GM12878 (cell line): ENCODE data around the gene PPFIA4.

ENCODE experiments used
- CTCF ChIP-seq, 3 experiments: IDR thresholded peaks in 2 of 3; conservative IDR thresholded peaks in 1 of 3; 2 replicates each; pipeline ENCODE4 v1.5.1; 2011; ENCODE audit warnings: low read depth in 3 of 3, low read length in 3 of 3, mild to moderate bottlenecking in 3 of 3, control low read depth in 2 of 3, moderate library complexity in 2 of 3, inconsistent platforms in 1 of 3, mixed read lengths in 1 of 3; ENCODE audit not compliant: control insufficient read depth in 2 of 3, insufficient read depth in 1 of 3; ENCODE audit errors: extremely low read depth in 1 of 3
- DPF2 ChIP-seq: fragments of 450-650 bp; IDR thresholded peaks from 2 replicates; pipeline ENCODE4 v1.6.1; 2017; ENCODE audit warnings: mild to moderate bottlenecking
- NR2C1 ChIP-seq: fragments of 450-650 bp; IDR thresholded peaks from 2 replicates; pipeline ENCODE4 v1.6.1; 2017; ENCODE audit warnings: antibody characterized with exemption, mild to moderate bottlenecking, moderate library complexity
- NR2C2 ChIP-seq: IDR thresholded peaks from 2 replicates; pipeline ENCODE4 v1.6.1; 2011; ENCODE audit warnings: borderline replicate concordance, low read depth; ENCODE audit not compliant: control insufficient read depth, insufficient read length

- TF ChIP-seq NR2C2 (no peak), NR2C1 (no peak), CTCF (IDR thresholded peaks at IDR 0.05 in 2 of 3, conservative IDR thresholded peaks at IDR 0.05 in 1 of 3; ENCODE audit: control insufficient read depth in 2 of 3, extremely low read depth in 1 of 3, insufficient read depth in 1 of 3, low read depth in 3 of 3, low read length in 3 of 3) (no peak), DPF2 (no peak)
Observed at GRCh38 chr1:203017692-203018091, 8.6 kb upstream of the PPFIA4 start.
